ENCODE results near the gene PCID2.
A peak's percentile ranks its signal among the peaks of the same experiment; 100 is the strongest.
"Not testable (repeated sequence)": the region's sequence is repeated elsewhere in the genome, so short reads cannot be mapped to it uniquely, and the experiment has no call there.

Gene PCID2

DNA sequence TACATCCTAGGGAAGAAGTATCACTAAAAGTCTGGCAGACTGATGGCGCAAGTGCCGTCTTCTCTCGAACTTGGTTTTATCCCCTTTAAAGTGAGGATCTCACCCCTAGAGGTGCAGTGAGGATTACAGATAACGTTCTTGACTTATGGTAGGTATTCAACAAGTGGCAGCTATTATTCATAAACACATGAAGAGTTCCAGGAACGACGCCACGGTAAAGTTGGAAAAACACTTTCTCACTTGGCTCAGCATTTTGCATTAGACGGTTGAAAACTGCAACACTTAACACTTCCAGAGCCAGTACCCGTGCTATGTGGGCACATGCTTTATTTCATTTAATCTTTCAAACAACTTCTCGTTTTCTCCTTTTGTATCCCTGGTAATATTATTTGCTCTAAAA lies 41.3 kb downstream of the PCID2 start:
- no peak for ATAC-seq
- Mint-ChIP-seq H3K27me3 (peaks cover 12% of the 10 kb centered on the region), H3K9me3 (peaks cover 6% of the 10 kb centered on the region), H3K36me3 (peaks cover 40% of the 10 kb centered on the region), H3K4me1 (peaks cover 8% of the 10 kb centered on the region), H3K27ac (no peak overlapping the region), H3K4me3 (no peak overlapping the region)

DNA sequence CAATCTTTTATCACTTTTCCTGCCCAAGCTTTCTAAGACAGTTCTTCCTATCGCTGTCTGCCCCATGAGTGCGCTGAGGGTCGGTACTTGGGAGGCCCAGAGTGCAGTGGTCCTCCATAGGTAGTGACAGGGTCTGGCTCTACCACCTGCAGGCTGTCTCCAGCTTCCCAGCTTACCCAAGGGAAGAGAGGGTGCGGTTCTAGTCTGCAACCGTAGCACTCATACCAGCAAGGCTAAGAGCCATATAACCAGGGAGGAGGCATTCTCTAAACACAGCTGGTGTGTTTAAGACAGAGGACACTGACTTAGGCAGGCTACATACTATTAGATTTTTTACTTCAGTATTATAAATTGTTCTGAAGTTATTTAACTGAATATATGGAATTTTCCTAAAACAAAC lies 41.8 kb downstream of the PCID2 start:
- Mint-ChIP-seq H3K36me3 (peaks cover 36% of the 10 kb centered on the region), H3K4me1 (peaks cover 8% of the 10 kb centered on the region), H3K27ac (no peak overlapping the region), H3K9me3 (peaks cover 6% of the 10 kb centered on the region), H3K27me3 (peaks cover 12% of the 10 kb centered on the region), H3K4me3 (no peak overlapping the region)
- no peak for ATAC-seq

GRCh38 chr13:113166266-113166665 lies 42.2 kb downstream of the PCID2 start:
- ATAC-seq: no peak
- Mint-ChIP-seq H3K4me3 (no peak overlapping the region), H3K36me3 (peaks cover 31% of the 10 kb centered on the region), H3K27me3 (peaks cover 16% of the 10 kb centered on the region), H3K9me3 (peaks cover 6% of the 10 kb centered on the region), H3K27ac (no peak overlapping the region), H3K4me1 (peaks cover 11% of the 10 kb centered on the region)

DNA sequence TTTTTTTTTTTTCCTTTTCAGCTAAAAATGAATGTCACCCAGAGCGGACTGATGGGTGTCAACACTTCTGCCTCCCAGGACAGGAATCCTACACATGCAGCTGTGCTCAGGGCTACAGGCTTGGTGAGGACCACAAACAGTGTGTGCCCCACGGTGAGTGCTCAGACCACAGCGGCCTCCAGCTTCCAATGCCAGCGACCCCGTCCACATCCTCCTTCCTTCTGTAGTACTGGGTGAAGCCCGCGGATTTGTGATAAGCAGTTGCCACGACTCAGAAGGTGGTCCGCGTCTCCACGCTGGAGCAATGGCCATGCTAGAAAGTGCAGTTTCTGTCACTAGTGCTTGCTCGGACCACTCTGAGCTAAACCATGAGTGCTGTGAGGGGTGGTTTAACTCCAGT lies 44.0 kb downstream of the PCID2 start:
- peak; percentile 31 for ATAC-seq
- Mint-ChIP-seq H3K4me3 (no peak overlapping the region), H3K9me3 (peaks cover 6% of the 10 kb centered on the region), H3K27me3 (peaks cover 21% of the 10 kb centered on the region), H3K27ac (no peak overlapping the region), H3K4me1 (peaks cover 14% of the 10 kb centered on the region), H3K36me3 (peaks cover 21% of the 10 kb centered on the region)

DNA sequence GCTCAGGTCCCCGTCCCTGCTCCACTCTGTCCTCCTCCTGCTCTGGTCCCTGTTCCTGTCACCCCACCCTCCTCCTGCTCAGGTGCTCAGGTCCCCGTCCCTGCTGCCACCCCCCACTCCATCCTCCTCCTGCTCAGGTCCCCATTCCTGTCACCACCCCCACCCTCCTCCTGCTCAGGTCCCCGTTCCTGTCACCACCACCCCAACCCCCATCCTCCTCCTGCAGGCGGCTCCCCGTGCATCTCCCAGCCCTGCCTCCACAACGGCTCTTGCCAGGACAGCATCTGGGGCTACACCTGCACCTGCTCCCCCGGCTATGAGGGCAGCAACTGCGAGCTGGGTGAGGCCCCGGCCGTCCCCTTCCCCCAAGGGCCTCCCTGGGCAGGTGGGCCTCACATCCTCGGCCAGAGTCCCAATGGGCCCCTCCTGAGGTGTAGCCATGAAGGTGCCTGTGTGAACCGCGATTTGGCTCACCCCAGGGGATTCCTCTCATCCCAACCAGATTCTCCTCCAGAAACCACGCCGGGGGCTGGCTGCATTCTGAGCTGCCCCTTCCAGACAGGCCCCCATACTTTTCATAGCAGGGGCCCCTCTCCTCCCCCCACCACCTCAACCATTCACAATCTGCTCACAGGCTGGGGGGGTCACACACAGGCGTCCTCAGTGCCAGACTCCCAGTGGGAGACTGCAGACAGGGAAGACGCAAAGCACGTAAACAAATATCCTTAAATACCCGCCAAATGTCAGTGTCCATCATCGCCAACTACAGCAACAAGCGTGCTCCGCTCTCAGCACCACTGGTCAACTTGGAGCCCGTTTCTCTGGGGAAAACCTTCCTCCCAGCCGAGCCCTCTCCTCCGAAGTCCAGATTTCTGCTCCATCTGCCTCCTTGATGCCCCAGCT lies 45.4 kb downstream of the PCID2 start:
- ATAC-seq: no peak
- peak overlapping the region; percentile 44 for H3K4me3 Mint-ChIP-seq
- H3K27ac Mint-ChIP-seq: no peak overlapping the region
- H3K27me3 Mint-ChIP-seq: peaks cover 21% of the 10 kb centered on the region
- H3K9me3 Mint-ChIP-seq: peaks cover 6% of the 10 kb centered on the region
- peaks cover 6% of the 10 kb centered on the region for H3K36me3 Mint-ChIP-seq
- peaks cover 14% of the 10 kb centered on the region for H3K4me1 Mint-ChIP-seq

- not testable (repeated sequence) for H3K27ac Mint-ChIP-seq, H3K4me3 Mint-ChIP-seq, H3K36me3 Mint-ChIP-seq, H3K9me3 Mint-ChIP-seq, ATAC-seq
- peaks cover 14% of the 10 kb centered on the region for H3K4me1 Mint-ChIP-seq
- H3K27me3 Mint-ChIP-seq: peaks cover 21% of the 10 kb centered on the region
These were observed 46.5 kb downstream of the PCID2 start for GRCh38 chr13:113161975-113162374.

- Mint-ChIP-seq H3K4me1 (peaks cover 14% of the 10 kb centered on the region), H3K27ac (peak overlapping the region; percentile 48), H3K4me3 (no peak overlapping the region), H3K9me3 (peaks cover 3% of the 10 kb centered on the region), H3K36me3 (no peaks in the 10 kb centered on the region), H3K27me3 (peaks cover 21% of the 10 kb centered on the region)
- no peak for ATAC-seq
These were observed 47.0 kb downstream of the PCID2 start for GRCh38 chr13:113161433-113161832.

- H3K4me1 Mint-ChIP-seq: peaks cover 14% of the 10 kb centered on the region
- no peak overlapping the region for H3K4me3 Mint-ChIP-seq
- peaks cover 21% of the 10 kb centered on the region for H3K27me3 Mint-ChIP-seq
- peaks cover 3% of the 10 kb centered on the region for H3K9me3 Mint-ChIP-seq
- H3K36me3 Mint-ChIP-seq: no peaks in the 10 kb centered on the region
- ATAC-seq: no peak
- H3K27ac Mint-ChIP-seq: peak overlapping the region; percentile 48
These were observed 47.5 kb downstream of the PCID2 start for GRCh38 chr13:113160983-113161382.

GRCh38 chr13:113159701-113160100 lies 48.8 kb downstream of the PCID2 start:
- Mint-ChIP-seq H3K4me1 (peaks cover 14% of the 10 kb centered on the region), H3K4me3 (no peak overlapping the region), H3K36me3 (no peaks in the 10 kb centered on the region), H3K27me3 (peaks cover 21% of the 10 kb centered on the region), H3K9me3 (peaks cover 12% of the 10 kb centered on the region), H3K27ac (no peak overlapping the region)
- no peak for ATAC-seq

GRCh38 chr13:113158946-113159345 lies 49.5 kb downstream of the PCID2 start:
- no peak overlapping the region for H3K4me3 Mint-ChIP-seq
- H3K27me3 Mint-ChIP-seq: peaks cover 21% of the 10 kb centered on the region
- H3K4me1 Mint-ChIP-seq: peaks cover 14% of the 10 kb centered on the region
- ATAC-seq: no peak
- peaks cover 12% of the 10 kb centered on the region for H3K9me3 Mint-ChIP-seq
- no peak overlapping the region for H3K27ac Mint-ChIP-seq
- no peaks in the 10 kb centered on the region for H3K36me3 Mint-ChIP-seq

DNA sequence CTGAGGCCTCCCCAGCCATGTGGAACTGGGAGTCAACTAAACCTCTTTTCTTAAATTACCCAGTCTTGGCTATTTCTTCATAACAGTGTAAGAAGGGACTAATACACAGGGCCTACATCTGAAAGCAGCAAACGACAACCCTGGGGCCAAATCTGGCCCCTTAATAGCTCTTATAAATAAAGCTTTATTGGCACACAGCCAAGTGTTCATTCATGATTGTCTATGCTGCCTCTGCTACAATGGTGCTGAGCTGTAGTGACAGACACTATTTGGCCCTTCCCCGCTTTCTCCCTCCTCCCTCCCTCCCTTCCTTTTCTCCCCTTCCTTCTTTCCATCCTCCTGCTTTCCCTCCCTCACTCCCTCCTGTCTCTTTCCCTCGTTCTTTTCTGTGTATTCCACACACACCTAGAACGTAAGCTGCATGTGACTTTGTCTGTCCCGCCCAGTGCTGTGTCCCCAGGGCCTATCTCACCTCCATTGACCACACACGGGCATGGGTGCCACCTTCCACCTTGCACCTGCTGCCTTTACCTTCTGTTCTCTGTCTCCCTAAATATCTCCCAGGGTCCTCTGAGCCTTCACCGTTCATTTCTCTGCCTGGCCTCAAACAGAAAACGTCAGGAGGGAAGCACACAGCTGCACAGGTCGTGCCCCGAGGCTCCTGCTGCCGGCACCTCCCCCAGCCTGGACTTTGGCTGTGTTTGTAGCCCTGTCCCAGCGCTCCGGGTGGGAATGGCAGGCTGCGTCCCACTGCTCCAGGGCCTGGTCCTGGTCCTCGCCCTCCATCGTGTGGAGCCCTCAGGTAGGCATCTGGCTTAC lies 50.3 kb downstream of the PCID2 start, which contains the start of gene PROZ:
PROZ (plus strand) TSS at position 720 of the 819 bp plus-strand sequence; CDS start at position 733, 13 bp downstream.
- peaks cover 15% of the 10 kb centered on the region for H3K27me3 Mint-ChIP-seq
- no peak within 1 kb of the TSS for H3K27ac Mint-ChIP-seq
- no peak for ATAC-seq
- peaks cover 12% of the 10 kb centered on the region for H3K9me3 Mint-ChIP-seq
- H3K4me1 Mint-ChIP-seq: peaks cover 11% of the 10 kb centered on the region
- no peaks in the 10 kb centered on the region for H3K36me3 Mint-ChIP-seq
- H3K4me3 Mint-ChIP-seq: no peak within 1 kb of the TSS

- Mint-ChIP-seq H3K9me3 (peaks cover 12% of the 10 kb centered on the region), H3K36me3 (no peaks in the 10 kb centered on the region), H3K27ac (no peak overlapping the region), H3K4me1 (peaks cover 13% of the 10 kb centered on the region), H3K27me3 (peaks cover 17% of the 10 kb centered on the region), H3K4me3 (no peak overlapping the region)
- ATAC-seq: no peak
These were observed 51.1 kb downstream of the PCID2 start for GRCh38 chr13:113157206-113157928.

DNA sequence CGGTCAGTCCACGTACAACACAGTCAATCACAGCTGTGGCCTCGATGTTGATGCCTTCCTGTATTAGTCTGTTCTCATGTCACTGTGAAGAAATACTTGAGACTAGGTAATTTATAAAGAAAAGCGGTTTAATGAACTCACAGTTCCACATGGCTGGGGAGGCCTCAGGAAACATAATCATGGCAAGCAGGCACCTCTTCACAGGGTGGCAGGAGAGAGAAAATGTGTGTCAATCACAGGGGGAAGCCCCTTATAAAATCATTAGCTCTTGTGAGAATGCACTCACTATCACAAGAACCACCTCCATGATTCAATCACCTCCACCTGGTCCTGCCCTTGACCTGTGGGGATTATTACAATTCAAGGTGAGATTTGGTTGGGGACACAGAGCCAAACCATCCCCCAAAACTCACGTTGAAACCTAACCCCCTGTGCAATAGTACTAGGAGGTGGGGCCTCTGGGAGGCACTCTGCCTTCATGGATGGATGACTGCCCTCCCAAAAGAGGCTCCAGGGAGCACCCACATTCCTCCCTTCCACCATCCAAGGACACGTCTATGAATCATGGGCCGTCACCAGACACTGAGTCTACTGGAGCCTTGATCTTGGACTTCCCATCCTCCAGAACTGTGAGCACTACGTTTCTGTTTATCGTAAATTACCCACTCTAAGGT lies 52.4 kb downstream of the PCID2 start:
- H3K9me3 Mint-ChIP-seq: peaks cover 12% of the 10 kb centered on the region
- peaks cover 20% of the 10 kb centered on the region for H3K4me1 Mint-ChIP-seq
- no peak overlapping the region for H3K4me3 Mint-ChIP-seq
- H3K27ac Mint-ChIP-seq: no peak overlapping the region
- no peaks in the 10 kb centered on the region for H3K36me3 Mint-ChIP-seq
- ATAC-seq: no peak
- peaks cover 24% of the 10 kb centered on the region for H3K27me3 Mint-ChIP-seq

DNA sequence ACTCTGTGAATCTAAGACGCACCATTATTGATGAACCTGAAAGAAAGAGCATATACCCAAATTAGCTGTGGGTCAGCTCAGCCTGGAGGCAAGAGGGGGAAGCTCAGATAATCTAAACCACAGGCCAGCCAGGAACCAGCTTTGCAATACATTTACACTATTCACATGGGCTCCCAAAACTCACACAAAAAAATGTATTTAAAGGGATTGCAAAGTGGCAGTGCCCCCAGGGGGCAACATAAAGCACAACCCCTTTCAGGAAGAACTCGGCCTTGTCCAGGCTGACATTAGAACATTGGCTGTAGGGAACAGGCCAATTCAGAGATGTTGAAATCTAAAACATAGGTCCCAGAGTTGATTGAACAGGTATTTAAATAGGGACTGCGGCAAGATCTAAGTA lies 53.3 kb downstream of the PCID2 start:
- no peak for ATAC-seq
- H3K9me3 Mint-ChIP-seq: peaks cover 12% of the 10 kb centered on the region
- H3K36me3 Mint-ChIP-seq: no peaks in the 10 kb centered on the region
- H3K4me3 Mint-ChIP-seq: no peak overlapping the region
- H3K27ac Mint-ChIP-seq: no peak overlapping the region
- peaks cover 18% of the 10 kb centered on the region for H3K4me1 Mint-ChIP-seq
- peaks cover 29% of the 10 kb centered on the region for H3K27me3 Mint-ChIP-seq
